Sigmoid colon (tissue), 4 donors: Measurements from ENCODE around the gene ECM1.

Source experiments
- CTCF ChIP-seq, 4 experiments: fragments of 450-650 bp in 3 of 4; fragments of 200-600 bp in 1 of 4; IDR thresholded peaks; one replicate each; pipeline ENCODE4 v1.5.1; 2016 to 2019; ENCODE audit warnings: antibody characterized with exemption in 4 of 4, mild to moderate bottlenecking in 3 of 4, moderate library complexity in 2 of 4
- EP300 ChIP-seq, 4 donors: sonication (generic); formaldehyde crosslinking; IDR thresholded peaks; one replicate each; pipeline ENCODE4 v1.6.1; 2017; ENCODE audit warnings: antibody characterized with exemption in 4 of 4

- TF ChIP-seq EP300 (IDR thresholded peaks at IDR 0.05) (no peak), CTCF (IDR thresholded peaks at IDR 0.05) (no peak)
Observed at GRCh38 chr1:150557813-150558212, 49.9 kb downstream of the ECM1 start.
